IPS-NIHi7 (cell line): ENCODE results near the gene ZPLD1.

Experiments
- DNase-seq: peaks from one replicate; pipeline ENCODE4 v3.0.0; 2012; ENCODE audit warnings: mixed read lengths; ENCODE audit errors: extremely low spot score

ZPLD1 gene

DNA sequence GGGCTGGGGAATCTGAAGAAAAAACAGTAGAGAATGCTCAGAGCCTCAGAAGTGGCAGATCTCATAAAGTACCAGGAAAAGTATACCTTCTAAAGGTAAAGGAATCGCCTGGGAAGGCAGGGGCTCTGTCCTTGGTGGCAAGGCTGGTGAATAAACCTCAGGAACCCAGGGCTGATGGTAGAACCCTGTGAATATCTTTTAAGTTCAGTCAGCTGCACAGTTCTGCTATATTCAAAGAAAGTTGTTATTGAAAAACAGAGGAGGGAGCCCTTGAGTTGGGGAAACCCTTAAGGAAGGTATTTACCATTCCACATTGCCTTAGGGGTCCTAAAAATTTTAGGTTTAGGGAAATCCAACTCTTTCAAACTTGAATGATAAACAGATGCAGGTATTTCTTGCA lies 31.2 kb downstream of the ZPLD1 start:
- DNase-seq: peak; percentile 15

DNA sequence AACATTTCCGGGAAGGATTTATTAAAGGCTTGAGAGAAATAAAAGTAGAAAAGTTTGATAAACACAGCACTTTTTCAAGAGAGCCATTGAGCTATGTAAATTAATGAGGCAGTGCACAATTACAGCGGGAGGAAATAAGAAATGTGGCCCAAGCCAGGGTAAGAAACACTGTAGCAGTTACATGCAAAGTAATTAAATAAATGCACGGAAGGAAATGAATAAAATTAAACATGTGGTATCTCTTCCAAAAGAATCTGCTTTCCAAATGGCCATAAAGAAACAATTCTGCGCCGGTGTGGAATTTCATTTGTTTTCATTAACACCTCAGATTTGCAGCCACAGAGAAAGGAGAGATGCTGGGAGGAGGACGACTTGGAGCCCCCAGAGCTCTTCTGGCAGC lies 35.3 kb downstream of the ZPLD1 start:
- no peak for DNase-seq

DNA sequence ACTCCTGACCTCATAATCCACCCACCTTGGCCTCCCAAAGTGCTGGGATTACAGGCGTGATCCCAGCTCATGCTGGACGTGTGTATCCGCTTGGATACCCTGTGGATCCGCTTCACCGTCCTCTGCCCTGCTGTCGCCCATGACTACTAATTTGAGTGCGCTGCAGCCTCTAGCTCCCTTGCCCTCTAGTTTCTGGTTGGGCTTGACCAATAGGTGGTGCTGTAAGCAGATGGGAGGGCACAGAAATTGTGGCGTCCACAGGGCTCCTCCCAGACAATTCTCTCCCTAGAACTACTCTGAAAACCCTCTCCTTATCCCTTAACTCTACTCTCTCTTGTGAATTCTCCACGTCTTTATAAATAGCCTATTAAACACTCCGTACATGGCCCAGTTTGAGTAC lies 36.2 kb downstream of the ZPLD1 start:
- DNase-seq: peak; percentile 75

DNA sequence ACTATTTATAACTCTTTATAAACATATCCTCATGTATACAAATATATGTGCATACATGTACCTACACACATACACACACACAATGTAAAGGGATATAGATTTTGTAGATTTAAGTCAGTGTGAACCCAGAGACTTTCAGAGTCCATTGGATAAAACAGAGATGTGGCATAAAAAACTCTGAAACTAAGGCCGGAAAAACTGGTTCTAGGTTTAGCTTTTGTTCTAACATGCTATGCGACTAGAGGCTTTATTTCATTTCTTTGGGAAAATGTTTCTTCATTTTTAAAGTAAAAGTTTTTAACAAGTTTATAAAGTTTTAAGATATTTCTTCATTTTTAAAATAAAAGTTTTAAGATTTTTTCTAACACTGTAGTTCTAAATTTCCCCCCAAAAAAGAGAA lies 36.7 kb downstream of the ZPLD1 start:
- no peak for DNase-seq

DNA sequence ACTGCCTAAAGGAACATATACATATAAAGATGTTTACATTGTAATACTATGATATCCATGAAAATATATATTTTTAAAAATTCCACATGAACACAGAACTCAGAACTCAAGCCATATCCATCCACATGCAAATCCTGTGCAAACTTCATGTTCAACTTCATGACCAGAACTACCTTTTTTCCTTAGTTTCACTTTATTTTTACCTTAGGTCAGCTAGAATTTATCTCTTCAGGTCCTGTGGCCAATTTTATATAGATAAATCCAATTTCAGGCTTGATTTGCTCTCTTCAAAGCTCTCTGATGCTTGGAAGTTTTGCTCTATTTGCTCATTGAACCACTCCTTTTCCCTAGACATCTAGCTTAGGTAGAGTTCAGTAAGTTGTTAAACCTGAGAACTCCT lies 38.8 kb downstream of the ZPLD1 start:
- no peak for DNase-seq

DNA sequence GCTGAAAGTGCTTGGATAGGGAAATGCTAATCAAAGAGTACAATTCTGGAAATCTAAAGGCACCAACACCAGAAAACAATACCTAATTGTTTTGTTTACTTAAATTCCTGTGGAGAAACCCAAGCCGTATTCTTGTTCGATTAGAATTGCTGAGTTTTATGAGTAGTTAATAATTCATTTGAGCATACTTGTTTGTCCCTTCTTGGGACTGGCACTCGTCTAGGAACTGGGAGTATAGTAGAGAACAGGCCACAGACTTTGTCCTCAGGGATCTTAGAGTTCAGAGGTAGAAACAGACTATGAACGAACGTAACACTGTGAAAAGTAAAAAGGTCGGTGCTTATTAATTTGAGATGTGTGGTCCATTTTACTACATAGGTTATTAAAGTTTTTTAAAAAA lies 39.4 kb downstream of the ZPLD1 start:
- no peak for DNase-seq

DNA sequence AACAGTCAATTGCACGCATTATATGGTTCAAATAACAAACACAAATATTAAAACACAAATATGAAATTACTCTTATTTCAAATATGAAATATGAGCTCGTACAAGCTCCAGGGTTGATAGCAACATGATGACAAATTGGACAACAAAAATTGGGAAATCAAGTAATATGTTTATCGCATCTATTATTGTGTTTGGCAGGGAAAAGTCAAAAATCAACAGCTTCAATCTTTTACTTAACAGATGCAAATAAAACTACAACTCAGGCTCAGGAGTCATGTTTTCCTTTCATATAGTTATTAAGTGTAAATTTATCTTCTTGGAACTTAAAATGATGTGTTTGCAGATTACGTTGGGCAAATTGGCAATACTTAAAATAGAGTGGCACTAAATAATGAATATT lies 41.4 kb downstream of the ZPLD1 start:
- no peak for DNase-seq

DNA sequence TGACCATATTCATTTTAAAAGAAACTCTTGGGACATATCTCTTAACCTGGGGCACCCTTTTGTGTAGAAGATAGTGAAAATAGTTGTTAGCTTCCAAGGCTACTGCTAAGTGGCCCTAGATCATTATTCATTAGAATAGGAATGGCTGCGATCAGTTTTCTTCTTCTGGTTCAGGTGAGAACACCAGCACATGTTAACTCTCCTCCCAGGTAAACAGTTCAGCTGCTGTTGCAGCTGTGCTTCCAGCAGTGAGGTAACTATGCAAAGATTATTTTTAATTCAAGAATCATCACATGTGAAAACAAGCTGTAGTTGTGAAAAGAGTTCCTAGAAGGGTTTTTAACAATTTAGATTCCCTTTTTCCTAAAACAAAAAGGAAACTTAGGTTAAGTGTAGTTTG lies 43.3 kb downstream of the ZPLD1 start:
- DNase-seq: no peak

DNA sequence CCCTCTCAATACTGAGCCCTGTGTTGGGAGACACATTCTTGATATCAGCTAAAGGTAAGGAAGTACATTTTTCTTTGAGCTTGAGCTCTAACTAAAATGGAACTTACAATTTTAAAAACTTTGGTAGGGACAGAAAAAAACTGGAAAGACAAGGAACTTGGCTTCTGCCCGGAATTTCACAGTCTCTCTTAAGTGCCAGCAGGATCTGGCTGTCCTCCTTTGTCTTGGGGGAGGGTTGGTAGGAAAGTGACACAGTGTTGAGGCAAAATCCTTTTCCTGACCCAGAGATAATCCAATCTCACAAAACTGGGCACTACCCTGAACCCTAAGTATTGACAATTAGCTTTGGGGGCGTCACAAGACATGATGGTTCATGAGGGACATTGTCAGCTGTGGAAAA lies 45.3 kb downstream of the ZPLD1 start:
- DNase-seq: peak; percentile 10

DNA sequence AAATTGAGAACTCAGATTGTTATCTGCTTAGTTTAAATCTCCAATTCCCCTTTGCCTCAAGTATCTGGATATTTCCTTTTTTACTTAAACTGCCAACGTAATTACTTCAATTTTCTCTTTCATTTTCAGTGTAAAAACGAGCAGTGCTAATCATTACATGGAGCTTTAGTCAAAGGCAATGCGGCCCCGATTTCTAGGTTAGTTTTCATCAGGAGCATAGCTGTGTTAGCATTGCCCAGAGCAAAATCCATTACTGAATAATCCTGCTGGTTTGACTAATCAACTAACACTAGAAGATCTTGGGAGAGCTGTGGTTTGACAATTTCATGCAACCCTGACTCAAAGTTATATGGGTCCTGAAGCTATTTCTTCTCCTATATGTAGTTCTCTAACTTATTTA lies 46.2 kb downstream of the ZPLD1 start:
- no peak for DNase-seq

DNA sequence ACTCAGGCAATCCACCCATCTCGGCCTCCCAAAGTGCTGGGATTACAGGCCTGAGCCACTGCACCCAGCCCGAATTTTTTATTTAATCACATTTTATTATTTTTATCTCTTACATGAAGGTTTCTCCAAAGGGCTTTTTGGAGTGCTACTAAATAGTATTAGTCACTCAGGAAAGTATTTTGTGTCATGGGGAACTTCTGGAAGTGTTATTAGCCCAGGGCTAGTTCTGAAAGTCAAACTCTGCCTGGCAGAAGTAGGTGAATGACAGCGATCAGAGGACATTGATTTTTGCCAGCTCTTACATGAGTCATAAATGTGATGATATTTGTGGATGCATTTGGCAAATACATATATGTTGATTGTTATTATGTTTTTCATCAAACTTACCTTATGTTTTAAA lies 48.7 kb downstream of the ZPLD1 start:
- DNase-seq: no peak

DNA sequence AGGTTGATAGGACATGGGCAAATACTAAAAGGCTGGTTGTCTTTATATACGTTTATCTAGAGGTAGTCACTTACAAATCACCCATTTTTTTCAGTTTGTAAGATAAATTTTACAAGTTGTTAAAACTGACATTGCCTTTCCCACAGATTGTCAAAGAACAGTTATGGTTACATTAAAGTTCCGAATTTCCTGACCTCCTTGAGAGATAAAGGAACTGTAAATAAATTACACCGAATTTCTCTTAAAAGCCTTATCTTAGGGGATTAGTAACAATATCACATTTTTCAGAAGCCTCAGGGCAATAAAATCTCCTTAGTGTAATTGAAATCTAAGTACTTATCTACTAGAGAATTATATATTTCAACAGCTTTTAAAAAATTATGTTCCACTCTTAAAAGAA lies 49.5 kb downstream of the ZPLD1 start:
- DNase-seq: no peak

DNA sequence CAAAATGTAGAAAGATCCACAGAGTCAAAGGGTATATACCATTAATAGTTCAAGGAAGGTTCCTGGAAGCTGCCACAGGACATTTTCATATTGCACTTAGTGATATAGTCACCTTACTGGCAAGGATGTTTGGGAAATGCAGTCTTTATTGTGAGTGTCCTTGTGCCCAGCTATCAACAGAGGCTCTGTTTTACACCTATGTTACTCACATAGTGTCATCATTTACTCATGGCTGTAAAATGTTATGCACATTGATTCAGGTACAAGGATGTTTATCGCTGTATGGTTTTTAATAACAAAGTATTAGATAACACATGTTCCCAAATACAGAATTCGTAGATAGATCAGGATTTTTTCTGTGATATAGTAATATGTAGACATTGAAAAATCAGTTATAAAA lies 50.9 kb downstream of the ZPLD1 start:
- no peak for DNase-seq

DNA sequence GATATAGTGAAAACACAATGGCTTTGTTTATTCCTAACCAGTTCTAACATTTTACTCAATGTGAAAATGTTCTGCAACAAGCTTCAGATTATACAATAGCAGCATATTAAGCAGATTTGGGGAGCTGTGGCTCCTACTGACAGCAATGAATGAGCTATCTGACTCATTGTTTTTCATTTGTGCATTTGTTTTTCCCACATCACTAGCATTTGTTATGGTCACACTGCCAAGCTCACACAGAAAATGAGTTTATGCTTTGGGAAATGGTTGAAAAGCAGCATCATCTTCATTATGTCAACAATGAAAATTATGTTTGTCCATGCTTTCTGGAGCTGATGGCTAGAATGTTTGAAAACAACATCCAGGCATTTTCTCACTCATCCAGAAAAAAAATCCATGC lies 53.5 kb downstream of the ZPLD1 start:
- DNase-seq: no peak

DNA sequence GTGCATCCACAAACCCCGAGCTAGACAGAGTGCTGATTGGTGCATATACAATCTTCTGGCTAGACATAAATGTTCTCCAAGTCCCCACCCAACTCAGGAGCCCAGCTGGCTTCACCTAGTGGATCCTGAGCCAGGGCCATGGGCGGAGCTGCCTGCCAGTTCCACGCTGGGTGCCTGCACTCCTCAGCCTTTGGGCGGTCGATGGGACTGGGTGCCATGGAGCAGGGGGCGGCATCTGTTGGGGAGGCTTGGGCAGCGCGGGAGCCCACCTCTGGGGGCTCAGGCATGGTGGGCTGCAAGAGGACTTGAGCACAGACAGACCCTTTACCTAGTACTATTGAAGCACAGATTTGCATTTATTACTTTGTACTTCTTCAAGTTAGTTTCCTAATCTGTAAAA lies 57.5 kb downstream of the ZPLD1 start:
- no peak for DNase-seq

DNA sequence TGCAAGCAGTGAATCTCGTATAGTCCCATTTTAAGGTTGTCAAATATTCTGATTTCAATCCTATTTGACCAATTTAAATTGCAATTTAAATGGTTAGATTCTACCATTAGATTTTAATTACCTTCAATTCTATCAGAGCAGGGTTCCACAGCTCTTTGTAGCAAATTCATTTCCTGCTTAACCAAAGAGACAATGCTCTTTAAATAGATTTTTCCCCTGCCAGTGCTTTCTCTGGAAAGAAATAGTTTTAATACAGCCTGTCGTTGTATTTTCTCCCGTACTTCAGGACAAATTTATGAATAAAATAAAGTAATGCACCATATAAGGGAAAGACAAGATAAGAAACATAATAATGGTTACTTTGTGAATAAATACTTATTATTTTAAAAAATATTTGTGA lies 62.8 kb downstream of the ZPLD1 start:
- DNase-seq: no peak

DNA sequence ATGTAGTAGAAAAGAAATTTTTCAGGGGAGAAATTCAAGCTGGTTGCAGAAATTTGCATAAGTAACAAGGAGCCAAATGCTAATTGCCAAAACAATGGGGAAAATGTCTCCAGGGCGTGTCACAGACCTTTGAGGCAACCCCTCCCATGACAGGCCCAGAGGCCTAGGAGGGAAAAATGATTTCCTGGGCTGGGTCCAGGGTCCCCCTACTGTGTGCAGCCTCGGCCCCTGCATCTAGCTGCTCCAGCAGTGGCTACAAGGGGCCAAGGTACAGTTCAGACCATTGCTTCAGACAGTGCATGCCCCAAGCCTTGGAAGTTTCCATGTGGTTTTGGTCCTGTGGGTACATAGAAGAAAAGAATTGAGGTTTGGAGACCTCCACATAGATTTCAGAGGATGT lies 70.7 kb downstream of the ZPLD1 start:
- DNase-seq: no peak

DNA sequence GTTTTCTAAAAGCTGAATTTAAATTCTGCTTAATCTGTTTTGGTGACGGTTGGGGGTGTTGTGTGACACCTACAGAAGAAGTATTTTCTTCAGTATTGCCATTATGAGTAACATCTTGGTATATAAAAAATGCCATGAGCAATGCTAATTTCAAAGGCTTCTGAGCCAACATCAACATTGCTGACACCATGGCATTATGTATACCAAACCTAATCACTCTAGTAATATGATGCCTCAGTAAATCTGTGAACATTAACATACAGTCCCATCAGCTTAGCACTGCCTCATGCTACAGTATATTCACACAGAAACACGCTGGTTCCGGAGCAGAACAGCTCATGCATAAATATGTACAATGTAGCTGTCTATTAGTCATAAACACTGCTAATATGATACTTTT lies 75.8 kb downstream of the ZPLD1 start:
- DNase-seq: no peak

DNA sequence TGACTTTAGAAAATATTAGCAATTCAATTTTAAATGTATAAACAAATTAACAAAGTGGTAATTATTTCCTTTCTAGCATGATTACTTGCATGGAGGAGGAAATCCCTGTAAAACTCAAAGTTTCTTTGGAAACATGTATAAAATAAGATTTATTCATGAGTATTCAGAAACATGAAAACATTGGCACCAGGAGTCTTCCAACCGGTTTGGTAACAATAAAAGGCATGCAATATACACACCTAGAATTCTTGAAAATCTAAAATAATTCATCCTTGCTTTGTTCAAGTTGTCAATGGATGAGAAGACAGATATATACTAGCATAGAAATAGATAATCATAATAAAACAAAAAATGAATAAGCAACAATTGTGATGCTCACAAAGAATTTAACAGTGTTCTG lies 76.4 kb downstream of the ZPLD1 start:
- DNase-seq: no peak

DNA sequence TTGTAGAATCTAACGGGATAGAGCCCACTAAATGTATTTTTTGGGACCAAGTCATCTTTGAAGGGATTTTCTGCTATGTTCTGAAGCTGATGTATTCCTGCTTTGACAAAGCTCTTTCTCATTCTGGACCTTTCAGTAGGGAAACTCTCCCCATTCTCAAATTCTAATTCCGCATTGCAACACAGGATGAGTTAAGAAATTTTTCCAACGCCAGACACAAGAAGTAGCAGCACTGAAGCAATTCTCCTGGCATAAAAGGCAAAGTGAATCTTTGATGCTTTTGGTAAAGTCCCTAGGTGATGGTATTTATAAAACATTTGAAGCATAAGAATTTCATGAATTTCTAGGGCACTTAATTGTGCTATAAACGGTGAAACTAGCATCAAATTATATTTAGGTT lies 76.8 kb downstream of the ZPLD1 start:
- no peak for DNase-seq

DNA sequence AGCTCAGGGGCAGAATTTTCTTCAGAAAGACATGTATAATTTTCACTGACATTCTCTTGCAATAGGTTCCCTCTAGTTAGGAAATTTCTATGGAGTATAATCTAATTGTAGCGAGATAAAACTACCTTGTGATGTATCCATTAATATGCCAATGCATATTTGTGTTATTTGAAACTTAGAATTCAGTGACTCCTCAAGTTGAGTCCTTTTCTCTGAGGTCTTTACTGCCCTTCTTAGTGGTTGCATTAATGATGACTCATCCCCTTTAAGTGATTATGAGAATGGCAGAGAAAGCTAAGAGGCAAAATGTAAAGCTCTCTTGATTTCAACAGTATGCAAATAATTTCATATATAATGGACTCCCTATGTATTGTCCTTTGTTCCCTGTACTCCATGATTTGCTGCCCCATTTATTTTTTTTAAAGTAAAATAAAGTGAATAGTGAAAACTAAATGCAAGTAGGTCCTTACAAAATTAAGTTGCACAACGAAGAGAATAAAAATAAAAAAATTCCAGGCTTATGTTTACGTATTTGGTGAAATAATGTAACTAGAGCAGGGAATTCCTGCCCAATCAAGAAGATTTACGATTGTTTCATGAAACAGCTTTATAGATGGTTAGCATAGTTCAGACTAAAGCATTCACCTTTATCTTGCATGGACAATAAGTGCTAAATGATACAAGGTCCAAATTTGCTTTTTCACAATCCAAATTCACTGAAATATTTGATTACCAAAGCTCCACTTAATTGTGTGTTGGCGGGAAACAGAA lies 78.1 kb downstream of the ZPLD1 start:
- no peak for DNase-seq

DNA sequence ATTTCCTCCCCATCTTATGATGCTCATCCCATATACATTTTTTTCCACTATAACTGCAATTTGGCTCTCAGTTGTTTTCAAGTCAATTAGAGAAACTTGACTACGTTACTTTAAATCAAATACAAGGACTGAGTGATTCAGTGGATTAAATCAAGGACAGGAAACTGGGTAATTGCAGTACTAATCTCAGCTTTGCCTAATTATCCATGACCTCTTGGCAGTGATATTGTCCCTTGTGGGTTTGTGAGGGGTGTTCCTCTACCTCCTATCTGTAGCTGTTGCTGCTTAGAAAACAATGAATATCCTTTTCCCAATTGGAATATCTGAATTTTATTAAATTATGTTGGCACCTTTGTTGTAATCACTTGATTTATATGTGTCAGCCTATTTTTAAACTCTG lies 79.4 kb downstream of the ZPLD1 start:
- no peak for DNase-seq

DNA sequence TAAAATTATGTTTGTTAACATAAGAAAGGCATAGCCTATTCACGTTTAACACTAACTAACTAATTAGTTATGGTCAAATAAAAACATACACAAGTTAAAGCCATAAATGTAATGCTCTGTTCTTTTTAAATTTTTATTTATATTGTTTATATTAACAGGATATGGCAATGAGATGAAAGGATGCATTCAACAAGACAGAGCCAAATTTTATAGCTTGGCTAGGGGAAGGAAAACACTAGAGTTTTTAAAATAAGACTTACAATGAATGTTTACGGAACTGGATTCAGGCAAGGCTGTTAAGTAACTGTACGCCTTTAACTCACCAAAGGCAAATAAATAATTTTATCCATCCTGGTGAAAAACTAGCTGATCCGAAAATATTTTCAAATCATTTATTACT lies 86.4 kb downstream of the ZPLD1 start:
- DNase-seq: no peak

DNA sequence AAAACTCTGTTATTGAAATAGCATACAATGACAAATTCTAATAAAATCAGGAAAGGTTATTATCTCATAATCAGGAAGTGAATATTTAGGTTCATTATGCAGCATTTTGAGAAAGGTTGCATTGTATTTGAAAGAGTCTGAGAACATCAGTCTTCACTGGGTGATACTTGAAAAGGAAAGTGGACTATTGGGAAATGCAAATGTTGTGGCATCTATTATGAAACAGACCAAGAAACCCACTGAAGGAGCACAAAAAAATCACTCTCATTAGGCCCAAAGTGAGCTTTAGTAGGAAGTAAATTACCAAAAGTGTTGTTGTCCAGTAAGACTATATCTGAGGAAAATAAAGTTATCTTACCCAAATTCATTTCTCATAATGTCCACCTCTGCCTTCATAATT lies 90.8 kb downstream of the ZPLD1 start:
- DNase-seq: no peak
